ENCODE data around the gene NDUFA7.
A peak's percentile ranks its signal among the peaks of the same experiment; 100 is the strongest.

Gene NDUFA7

GRCh38 chr19:8321067-8321985, at the start of gene NDUFA7, which contains the start of gene RPS28 (continued):
- TF ChIP-seq ZNF692 (tag by site-specific recombination; IDR thresholded peaks at IDR 0.05) (peak; percentile 67; the same call in 1 of the 2 replicates), SALL2 (tag by site-specific recombination; IDR thresholded peaks at IDR 0.05; ENCODE audit: borderline replicate concordance) (no peak), ZNF140 (tag by site-specific recombination; IDR thresholded peaks at IDR 0.05) (no peak), BCL11B (tag by site-specific recombination; IDR thresholded peaks at IDR 0.05; ENCODE audit: low read depth) (0 out of 2 replicates have a peak, but pooled peaks have one; percentile 37), ZNF394 (tag by site-specific recombination; IDR thresholded peaks at IDR 0.05; ENCODE audit: borderline replicate concordance) (0 out of 2 replicates have a peak, but pooled peaks have one; percentile 39), ZNF654 (tag by site-specific recombination; IDR thresholded peaks at IDR 0.05; ENCODE audit: low read depth) (peak; percentile 27; the same call in 1 of the 2 replicates), HOXA7 (CRISPR knock-in tag; IDR thresholded peaks at IDR 0.05; ENCODE audit: borderline replicate concordance) (no peak), YY2 (tag by site-specific recombination; IDR thresholded peaks at IDR 0.05) (peak; percentile 99), OVOL3 (tag by site-specific recombination; IDR thresholded peaks at IDR 0.05) (no peak), ZBTB1 (tag by site-specific recombination; IDR thresholded peaks at IDR 0.05) (no peak), SP7 (tag by site-specific recombination; IDR thresholded peaks at IDR 0.05) (peak; percentile 69), ZBTB11 (tag by site-specific recombination; conservative IDR thresholded peaks at IDR 0.05; ENCODE audit: low read depth) (peak; percentile 25; the same call in 1 of the 2 replicates), ZNF112 (tag by site-specific recombination; IDR thresholded peaks at IDR 0.05) (no peak), ZNF48 (tag by site-specific recombination; IDR thresholded peaks at IDR 0.05) (no peak)
- TF ChIP-seq, protein P1, sequence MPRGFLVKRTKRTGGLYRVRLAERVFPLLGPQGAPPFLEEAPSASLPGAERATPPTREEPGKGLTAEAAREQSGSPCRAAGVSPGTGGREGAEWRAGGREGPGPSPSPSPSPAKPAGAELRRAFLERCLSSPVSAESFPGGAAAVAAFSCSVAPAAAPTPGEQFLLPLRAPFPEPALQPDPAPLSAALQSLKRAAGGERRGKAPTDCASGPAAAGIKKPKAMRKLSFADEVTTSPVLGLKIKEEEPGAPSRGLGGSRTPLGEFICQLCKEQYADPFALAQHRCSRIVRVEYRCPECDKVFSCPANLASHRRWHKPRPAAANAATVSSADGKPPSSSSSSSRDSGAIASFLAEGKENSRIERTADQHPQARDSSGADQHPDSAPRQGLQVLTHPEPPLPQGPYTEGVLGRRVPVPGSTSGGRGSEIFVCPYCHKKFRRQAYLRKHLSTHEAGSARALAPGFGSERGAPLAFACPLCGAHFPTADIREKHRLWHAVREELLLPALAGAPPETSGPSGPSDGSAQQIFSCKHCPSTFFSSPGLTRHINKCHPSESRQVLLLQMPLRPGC (tag by site-specific recombination; IDR thresholded peaks at IDR 0.05) = peak; percentile 39; the same call in 1 of the 2 replicates
- TF ChIP-seq, protein P2, sequence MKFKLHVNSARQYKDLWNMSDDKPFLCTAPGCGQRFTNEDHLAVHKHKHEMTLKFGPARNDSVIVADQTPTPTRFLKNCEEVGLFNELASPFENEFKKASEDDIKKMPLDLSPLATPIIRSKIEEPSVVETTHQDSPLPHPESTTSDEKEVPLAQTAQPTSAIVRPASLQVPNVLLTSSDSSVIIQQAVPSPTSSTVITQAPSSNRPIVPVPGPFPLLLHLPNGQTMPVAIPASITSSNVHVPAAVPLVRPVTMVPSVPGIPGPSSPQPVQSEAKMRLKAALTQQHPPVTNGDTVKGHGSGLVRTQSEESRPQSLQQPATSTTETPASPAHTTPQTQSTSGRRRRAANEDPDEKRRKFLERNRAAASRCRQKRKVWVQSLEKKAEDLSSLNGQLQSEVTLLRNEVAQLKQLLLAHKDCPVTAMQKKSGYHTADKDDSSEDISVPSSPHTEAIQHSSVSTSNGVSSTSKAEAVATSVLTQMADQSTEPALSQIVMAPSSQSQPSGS (tag by site-specific recombination; IDR thresholded peaks at IDR 0.05; ENCODE audit: low read depth) = peak; percentile 86
- TF ChIP-seq, protein P3, sequence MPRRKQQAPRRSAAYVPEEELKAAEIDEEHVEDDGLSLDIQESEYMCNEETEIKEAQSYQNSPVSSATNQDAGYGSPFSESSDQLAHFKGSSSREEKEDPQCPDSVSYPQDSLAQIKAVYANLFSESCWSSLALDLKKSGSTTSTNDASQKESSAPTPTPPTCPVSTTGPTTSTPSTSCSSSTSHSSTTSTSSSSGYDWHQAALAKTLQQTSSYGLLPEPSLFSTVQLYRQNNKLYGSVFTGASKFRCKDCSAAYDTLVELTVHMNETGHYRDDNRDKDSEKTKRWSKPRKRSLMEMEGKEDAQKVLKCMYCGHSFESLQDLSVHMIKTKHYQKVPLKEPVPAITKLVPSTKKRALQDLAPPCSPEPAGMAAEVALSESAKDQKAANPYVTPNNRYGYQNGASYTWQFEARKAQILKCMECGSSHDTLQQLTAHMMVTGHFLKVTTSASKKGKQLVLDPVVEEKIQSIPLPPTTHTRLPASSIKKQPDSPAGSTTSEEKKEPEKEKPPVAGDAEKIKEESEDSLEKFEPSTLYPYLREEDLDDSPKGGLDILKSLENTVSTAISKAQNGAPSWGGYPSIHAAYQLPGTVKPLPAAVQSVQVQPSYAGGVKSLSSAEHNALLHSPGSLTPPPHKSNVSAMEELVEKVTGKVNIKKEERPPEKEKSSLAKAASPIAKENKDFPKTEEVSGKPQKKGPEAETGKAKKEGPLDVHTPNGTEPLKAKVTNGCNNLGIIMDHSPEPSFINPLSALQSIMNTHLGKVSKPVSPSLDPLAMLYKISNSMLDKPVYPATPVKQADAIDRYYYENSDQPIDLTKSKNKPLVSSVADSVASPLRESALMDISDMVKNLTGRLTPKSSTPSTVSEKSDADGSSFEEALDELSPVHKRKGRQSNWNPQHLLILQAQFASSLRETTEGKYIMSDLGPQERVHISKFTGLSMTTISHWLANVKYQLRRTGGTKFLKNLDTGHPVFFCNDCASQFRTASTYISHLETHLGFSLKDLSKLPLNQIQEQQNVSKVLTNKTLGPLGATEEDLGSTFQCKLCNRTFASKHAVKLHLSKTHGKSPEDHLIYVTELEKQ (tag by site-specific recombination; IDR thresholded peaks at IDR 0.05; ENCODE audit: borderline replicate concordance) = peak; percentile 10; the same call in 1 of the 2 replicates
- TF ChIP-seq, protein P4, sequence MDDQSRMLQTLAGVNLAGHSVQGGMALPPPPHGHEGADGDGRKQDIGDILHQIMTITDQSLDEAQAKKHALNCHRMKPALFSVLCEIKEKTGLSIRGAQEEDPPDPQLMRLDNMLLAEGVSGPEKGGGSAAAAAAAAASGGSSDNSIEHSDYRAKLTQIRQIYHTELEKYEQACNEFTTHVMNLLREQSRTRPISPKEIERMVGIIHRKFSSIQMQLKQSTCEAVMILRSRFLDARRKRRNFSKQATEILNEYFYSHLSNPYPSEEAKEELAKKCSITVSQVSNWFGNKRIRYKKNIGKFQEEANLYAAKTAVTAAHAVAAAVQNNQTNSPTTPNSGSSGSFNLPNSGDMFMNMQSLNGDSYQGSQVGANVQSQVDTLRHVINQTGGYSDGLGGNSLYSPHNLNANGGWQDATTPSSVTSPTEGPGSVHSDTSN (CRISPR knock-in tag; IDR thresholded peaks at IDR 0.05) = peak; percentile 32; the same call in 1 of the 2 replicates
- TF ChIP-seq, protein P5, sequence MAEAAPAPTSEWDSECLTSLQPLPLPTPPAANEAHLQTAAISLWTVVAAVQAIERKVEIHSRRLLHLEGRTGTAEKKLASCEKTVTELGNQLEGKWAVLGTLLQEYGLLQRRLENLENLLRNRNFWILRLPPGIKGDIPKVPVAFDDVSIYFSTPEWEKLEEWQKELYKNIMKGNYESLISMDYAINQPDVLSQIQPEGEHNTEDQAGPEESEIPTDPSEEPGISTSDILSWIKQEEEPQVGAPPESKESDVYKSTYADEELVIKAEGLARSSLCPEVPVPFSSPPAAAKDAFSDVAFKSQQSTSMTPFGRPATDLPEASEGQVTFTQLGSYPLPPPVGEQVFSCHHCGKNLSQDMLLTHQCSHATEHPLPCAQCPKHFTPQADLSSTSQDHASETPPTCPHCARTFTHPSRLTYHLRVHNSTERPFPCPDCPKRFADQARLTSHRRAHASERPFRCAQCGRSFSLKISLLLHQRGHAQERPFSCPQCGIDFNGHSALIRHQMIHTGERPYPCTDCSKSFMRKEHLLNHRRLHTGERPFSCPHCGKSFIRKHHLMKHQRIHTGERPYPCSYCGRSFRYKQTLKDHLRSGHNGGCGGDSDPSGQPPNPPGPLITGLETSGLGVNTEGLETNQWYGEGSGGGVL (tag by site-specific recombination; IDR thresholded peaks at IDR 0.05) = no peak
- TF ChIP-seq, protein P6, sequence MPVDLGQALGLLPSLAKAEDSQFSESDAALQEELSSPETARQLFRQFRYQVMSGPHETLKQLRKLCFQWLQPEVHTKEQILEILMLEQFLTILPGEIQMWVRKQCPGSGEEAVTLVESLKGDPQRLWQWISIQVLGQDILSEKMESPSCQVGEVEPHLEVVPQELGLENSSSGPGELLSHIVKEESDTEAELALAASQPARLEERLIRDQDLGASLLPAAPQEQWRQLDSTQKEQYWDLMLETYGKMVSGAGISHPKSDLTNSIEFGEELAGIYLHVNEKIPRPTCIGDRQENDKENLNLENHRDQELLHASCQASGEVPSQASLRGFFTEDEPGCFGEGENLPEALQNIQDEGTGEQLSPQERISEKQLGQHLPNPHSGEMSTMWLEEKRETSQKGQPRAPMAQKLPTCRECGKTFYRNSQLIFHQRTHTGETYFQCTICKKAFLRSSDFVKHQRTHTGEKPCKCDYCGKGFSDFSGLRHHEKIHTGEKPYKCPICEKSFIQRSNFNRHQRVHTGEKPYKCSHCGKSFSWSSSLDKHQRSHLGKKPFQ (tag by site-specific recombination; IDR thresholded peaks at IDR 0.05) = peak; percentile 22; the same call in 1 of the 2 replicates
